Stimulated activated CD8-positive, alpha-beta memory T cell treated with anti-CD3 and anti-CD28 coated beads, Interleukin-4, amount 100 ng/mL, for 24 hours (primary cell): ENCODE measurements around the gene RERE.
"Not testable (repeated sequence)": the region's sequence is repeated elsewhere in the genome, so short reads cannot be mapped to it uniquely, and the experiment has no call there.

Source experiments
- DNase-seq: peaks from one replicate; pipeline ENCODE4 v3.0.0-alpha.2; 2020; ENCODE audit warnings: low read depth

Gene RERE

GRCh38 chr1:8752411-8752810 is 65.0 kb downstream of the RERE start:
- no peak for DNase-seq

DNA sequence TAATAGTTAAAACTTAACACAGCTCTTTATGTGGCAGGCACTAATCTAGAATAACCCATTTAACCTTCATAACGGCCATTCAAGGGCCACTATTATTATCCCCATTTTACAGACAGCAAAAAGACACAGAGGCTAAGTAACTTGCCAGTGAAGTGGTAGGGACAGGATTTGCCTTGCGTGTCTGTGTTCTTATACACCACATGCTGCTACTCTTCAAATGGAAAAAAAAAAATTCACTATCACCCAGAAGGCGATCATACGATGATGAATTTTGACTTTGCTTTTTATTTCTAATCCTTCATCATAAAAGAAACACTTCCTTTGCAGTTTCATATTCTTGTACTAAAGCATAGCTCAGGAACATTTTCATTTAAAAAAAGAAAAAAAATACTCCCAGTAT is 65.5 kb downstream of the RERE start:
- DNase-seq = no peak

- no peak for DNase-seq
Measured at GRCh38 chr1:8747879-8748825, 69.3 kb downstream of the RERE start.

GRCh38 chr1:8746554-8746953 is 70.9 kb downstream of the RERE start:
- no peak for DNase-seq

- no peak for DNase-seq
Measured at GRCh38 chr1:8745749-8746390, 71.6 kb downstream of the RERE start.

DNA sequence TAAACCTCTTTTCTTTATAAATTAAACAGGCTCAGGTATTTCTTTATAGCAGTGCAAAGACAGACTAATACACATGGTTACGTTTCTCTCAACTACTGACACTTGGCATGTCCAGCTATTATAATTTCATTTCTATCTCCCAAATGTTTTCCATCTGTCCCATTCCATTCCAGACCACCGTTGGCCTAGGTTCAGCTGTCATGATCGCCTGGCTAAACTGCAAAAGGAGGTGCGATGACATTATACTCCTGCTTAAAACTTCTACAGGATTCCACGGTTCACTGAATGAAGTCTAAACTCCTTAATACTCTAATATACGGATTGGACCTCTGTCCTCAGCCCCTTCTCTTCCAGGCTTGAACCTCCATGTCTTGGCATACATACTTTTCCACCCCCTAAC is 72.1 kb downstream of the RERE start:
- DNase-seq = no peak

DNA sequence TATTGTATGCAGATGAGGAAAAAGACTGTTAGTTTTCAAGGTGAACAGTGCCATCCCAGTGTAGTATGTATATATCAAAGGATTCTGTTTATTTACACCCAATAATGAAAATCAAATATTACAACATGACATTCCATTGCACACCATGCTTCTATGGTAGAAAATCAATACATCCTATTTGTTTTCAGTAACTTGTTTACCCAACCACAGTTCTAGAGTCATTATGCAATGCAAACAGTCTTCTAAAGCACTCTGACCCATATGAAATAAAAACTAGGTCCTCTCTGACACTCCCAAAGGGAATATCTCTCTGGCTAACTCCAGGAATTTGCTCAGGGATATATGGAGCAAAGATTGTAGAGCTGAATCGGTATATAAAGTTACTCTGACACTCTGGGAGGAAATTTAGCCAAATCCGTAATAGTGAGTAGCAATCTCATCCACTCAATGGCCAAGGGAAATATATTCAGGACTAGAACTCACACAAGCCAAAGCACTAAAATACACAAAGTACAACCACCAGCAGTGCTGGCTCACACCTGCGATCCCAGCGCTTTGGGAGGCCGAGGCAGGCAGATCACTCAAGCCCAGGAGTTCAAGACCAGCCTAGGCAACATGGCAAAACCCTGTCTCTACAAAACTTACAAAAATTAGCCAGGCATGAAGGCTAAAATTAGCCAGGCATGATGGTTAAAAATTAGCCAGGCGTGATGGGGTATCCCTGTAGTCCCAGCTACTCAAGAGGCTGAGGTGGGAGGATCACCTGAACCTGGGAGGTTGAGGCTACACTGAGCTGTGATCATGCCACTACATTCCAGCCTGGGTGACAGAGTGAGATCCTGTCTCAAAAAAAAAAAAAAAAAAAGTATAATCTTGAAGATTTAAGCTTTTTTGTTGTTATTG is 75.2 kb downstream of the RERE start:
- DNase-seq = no peak

DNA sequence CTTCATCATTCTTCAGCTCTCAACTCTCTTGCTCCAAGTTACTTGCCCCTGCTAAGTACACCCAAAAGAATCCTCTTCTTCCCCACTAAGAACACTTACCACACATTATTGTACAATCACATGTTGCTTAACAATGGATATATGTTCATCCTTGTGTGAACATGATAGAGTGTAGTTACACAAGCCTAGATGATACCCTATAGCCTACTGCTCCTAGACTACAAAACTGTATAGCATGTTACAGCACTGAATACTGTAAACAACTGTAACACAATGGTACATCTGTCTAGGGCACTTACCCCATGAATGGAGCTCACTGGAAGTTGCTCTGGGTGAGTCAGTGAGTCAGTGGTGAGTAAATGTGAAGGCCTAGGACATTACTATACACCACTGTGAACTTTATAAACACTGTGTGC is 77.4 kb downstream of the RERE start:
- no peak for DNase-seq

GRCh38 chr1:8739377-8739776 is 78.1 kb downstream of the RERE start:
- no peak for DNase-seq

GRCh38 chr1:8736927-8737326 is 80.5 kb downstream of the RERE start:
- DNase-seq = no peak

- DNase-seq = no peak
Measured at GRCh38 chr1:8733484-8733883, 84.0 kb downstream of the RERE start.

DNA sequence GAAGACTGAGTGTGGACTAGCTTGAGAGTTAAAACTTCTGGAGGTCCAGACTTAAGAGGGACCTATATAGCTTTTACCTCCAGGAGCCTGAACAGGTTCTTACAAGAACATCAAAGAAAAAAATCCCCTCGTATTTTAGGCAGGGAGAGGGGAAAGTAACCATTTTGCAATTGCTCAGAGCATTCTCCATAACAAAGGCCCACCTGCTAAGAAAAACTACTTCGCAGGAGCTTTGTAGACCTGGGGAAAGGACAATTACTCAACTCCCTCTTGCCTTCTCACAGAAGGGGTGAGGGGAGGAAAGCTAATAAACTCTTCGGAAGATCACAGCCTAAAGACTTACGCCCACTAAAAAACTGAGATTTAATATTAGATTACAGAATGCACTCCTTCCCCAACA is 86.3 kb downstream of the RERE start:
- DNase-seq = no peak

DNA sequence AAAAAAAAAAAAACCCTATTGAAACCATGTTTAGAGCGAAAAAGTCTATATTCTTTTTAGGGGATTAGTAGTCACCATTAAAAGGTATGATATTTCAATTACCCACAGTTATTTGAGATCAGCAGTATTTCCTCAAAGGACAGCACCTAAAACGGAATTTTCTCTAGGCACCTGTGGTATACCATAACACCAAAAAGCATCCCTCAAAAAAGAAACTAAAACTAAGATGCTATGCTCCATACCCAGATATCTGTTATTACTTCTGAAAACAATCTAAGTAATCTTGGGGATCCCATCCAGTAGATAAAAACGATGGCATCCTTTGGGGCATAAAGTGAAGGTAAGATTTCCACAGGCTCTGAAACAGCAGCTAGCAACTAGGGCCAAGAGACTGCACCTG is 89.0 kb downstream of the RERE start:
- no peak for DNase-seq

DNA sequence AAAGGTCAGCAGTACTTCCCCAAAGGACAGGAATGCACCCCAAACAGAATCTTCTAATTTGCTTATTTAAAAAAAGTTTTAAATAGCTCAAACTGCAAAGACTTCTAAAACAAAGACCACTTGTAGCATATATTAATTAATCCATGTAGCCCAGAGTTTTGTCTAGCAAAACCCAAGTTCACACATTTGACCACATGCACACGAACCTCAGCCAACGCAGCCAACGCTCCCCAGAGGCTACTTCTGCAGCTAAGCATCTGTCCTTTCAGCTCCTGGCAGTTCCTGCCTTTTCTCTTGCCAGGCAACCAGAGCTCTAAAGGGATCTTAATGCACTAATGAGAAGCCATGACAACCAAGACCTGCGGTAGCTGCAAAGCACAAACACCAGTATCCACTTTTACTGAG is 89.6 kb downstream of the RERE start:
- DNase-seq = no peak

GRCh38 chr1:8727316-8727715 is 90.1 kb downstream of the RERE start:
- DNase-seq = not testable (repeated sequence)

DNA sequence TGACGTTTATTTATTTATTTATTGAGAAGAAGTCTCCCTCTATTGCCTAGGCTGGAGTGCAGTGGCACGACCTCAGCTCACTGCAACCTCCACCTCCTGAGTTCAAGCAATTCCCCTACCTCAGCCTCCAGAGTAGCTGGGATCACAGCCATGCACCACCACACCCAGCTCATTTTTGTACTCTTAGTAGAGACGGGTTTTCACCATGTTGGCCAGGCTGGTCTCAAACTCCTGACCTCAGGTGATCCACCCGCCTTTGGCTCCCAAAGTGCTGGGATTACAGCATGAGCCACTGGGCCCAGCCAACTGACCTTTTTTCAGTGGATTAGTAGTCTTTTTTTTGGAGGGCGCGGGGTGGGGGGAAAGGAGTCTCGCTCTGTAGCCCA is 90.6 kb downstream of the RERE start:
- not testable (repeated sequence) for DNase-seq

DNA sequence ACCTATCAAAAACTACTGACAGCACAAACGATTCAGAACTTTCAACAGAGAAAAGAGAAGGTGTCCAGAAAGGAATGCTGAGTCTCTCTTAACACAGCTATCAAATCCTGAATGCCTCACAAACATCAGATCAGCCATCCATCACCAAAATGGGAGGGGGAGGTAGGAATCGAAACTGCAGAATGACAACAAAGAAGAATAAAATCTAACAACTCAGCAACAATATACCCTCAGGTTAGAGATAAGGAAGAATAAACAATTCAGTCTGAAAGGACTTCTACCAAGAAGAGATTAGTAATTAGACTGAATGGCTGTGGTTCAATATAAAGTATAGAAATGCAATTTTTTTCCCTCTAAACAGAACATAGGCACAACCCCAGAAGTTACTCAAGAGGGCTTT is 94.4 kb downstream of the RERE start:
- no peak for DNase-seq

GRCh38 chr1:8722366-8722765 is 95.1 kb downstream of the RERE start:
- no peak for DNase-seq

GRCh38 chr1:8721679-8722324 is 95.6 kb downstream of the RERE start:
- no peak for DNase-seq

DNA sequence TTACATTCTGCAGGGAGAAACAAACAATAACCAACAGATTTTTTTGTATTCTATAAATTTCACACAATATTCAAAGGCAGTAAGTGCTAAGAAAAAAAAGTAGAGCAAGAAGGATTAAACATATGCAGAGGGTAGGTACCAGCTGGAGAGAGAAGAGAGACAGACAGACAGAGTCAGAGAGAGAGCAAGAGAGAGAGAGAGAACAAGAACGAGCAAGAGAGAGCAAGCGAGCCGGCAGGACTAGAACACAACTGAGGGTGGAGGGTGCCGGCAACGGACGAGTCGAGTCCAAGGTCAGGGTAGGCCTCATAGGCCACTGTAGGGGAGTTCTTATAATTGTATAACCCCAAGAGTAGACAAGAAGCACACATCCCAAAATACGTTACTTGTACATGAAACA is 97.1 kb downstream of the RERE start:
- no peak for DNase-seq

GRCh38 chr1:8718850-8719361 is 98.5 kb downstream of the RERE start:
- no peak for DNase-seq

- no peak for DNase-seq
Measured at GRCh38 chr1:8717148-8717547, 100.3 kb downstream of the RERE start.
